ENCODE measurements around the gene NR3C2.

NR3C2 gene

DNA sequence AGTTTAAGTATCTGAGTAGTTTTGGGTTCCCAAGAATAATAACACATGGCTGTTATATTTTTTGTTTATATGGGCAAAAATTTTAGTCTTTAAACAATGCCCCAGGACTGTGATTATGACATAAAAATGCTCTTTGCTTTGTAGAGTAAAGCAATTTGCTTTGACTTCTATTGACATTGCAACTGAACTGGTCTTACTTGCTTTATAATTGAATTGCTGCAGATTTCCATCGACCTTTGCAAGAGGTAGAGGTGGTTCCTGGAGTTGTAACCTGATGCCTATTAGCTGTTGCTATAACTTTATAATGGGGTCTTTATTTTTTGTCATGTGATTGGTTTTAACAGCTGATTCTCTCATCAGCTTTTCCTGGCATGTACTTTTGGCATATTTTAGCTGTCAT, 407.4 kb downstream of the NR3C2 start:
- no peak for DNase-seq

DNA sequence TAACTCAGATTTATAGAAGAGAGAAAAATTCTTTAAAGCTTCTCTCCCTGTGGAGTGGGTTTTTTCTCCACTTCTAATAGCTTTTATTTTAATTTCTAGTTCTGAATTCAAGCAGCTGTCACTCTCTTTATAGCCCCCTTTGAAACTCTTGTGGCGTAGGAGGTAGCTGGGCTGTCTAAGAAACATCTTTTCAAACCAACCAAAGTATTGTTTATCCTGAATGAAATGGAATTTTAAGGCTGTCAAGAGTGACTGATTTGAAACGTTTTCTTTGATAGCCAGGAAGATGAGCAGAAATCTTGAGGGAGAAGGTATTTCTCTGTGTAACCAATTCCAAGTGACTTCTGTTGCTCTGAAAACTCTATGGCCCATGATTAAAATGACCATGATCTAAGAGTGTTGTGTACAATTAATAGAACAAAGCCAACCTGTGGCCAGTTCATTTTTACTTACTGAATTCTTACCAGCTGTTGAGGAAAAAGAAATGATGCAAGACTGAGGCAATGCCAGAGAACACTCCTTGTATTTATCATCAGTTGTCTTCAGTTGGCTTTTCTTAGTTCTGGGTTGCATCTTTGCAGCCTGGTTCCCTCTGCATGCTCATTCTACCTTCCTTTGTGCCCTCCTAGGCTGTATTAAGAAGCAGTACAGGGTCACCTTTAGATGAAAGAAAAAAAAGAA, 411.9 kb downstream of the NR3C2 start:
- no peak for DNase-seq

DNA sequence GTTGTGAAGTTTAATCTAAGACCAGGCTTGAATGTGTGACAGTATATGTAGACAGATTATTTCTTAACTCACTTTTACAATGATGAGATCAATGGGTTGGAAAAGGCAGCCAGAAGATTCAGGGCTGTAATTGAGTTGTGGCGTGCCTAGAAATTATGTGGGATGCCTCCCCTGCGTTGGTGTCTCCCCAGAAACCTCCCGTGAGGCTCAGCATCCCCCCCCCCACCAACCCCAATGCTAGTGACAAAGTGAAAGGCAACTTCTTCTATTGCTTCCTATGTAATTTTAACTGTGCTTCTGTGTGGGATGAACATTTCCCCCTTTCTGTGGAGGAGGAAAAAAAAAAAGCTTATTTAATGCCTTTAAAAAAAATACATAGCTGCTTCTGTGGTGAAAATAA, 412.4 kb downstream of the NR3C2 start:
- no peak for DNase-seq

All from stimulated activated CD4-positive, alpha-beta T cell treated with anti-CD3 and anti-CD28 coated beads, Interleukin-1b, Interleukin-23, amount 100 ng/mL, for 48 hours (primary cell).